C4-2B (cell line): ENCODE results near the gene GP1BA.

Experiments
- CTCF ChIP-seq: fragments of 450-650 bp; conservative IDR thresholded peaks from 2 replicates; pipeline ENCODE4 v1.5.1; 2017; ENCODE audit warnings: mild to moderate bottlenecking
- ZFX ChIP-seq: fragments of 450-650 bp; IDR thresholded peaks from 2 replicates; pipeline ENCODE4 v1.6.1; 2017

GRCh38 chr17:4896332-4897197 lies 35.5 kb upstream of the GP1BA start:
- TF ChIP-seq CTCF (no peak), ZFX (no peak)
